Stomach (tissue), 9 donors: Measurements from ENCODE around the gene AKAP8L. TPM values are rescaled to one million over a fixed set of nuclear protein-coding genes. Genes with fewer than 3 reads are reported as not detected.

Experiments used
- DNase-seq, 2 donors: peaks; one replicate each; pipeline versions ENCODE4 v3.0.0 to v3.0.0-alpha.2; 2013 to 2019
- H3K27ac ChIP-seq, 5 donors: fragments of 200-600 bp in 4 of 5; sonication (generic) in 4 of 5; one replicate each; pipeline ENCODE4 v1.5.1; 2013 to 2019; ENCODE audit warnings: mild to moderate bottlenecking in 1 of 5, moderate library complexity in 1 of 5
- H3K27me3 ChIP-seq, 3 donors: fragments of 200-600 bp; sonication (generic); one replicate each; pipeline ENCODE4 v1.5.1; 2017 to 2019; ENCODE audit warnings: mixed run types in 1 of 3
- H3K36me3 ChIP-seq, 4 donors: fragments of 200-600 bp; sonication (generic); 1 replicate in 3 of 4; 2 replicates in 1 of 4; pipeline ENCODE4 v1.5.1; 2016 to 2019
- H3K4me1 ChIP-seq, 4 donors: fragments of 200-600 bp; sonication (generic); one replicate each; pipeline ENCODE4 v1.5.1; 2016 to 2019
- H3K4me3 ChIP-seq, 4 donors: fragments of 200-600 bp; sonication (generic) in 3 of 4; one replicate each; pipeline ENCODE4 v1.5.1; 2016 to 2019; ENCODE audit warnings: mild to moderate bottlenecking in 1 of 4
- H3K9me3 ChIP-seq, 4 donors: fragments of 200-600 bp; sonication (generic); one replicate each; pipeline ENCODE4 v1.5.1; 2016 to 2019
- EP300 ChIP-seq: sonication (generic); formaldehyde crosslinking; IDR thresholded peaks from one replicate; pipeline ENCODE4 v1.6.1; 2017; ENCODE audit warnings: antibody characterized with exemption
- POLR2A ChIP-seq, 4 donors: fragments of 450-650 bp; IDR thresholded peaks; one replicate each; pipeline ENCODE4 v1.6.1; 2016; ENCODE audit warnings: antibody characterized with exemption in 4 of 4, control low read depth in 2 of 4, mild to moderate bottlenecking in 1 of 4, moderate library complexity in 1 of 4
- POLR2AphosphoS5 ChIP-seq, 3 donors: sonication (generic); formaldehyde crosslinking; IDR thresholded peaks; one replicate each; pipeline ENCODE4 v1.6.1; 2016; ENCODE audit warnings: antibody characterized with exemption in 3 of 3
- WGBS, 5 donors: extraction: QIAGEN DNeasy Blood & Tissue Kit in 3 of 5; methylation state at CpG; one replicate each; pipeline versions ENCODE4 v1.1.5 to v1.1.7; 2013 to 2018; 5-methylcytosine and 5-hydroxymethylcytosine counted together
- intact Hi-C: fragments of 100-400 bp; cut with DNase I; formaldehyde crosslinking; loops from one replicate; pipeline ENCODE4 v1.15.1; 2023; ENCODE audit warnings: low total_unique reads
- polyA plus RNA-seq, 3 donors: library from polyadenylated mRNA; stranded (reverse); fragments of 200-250 nt; gene quantifications; one replicate each; pipeline ENCODE4 v1.2.3, GENCODE V29; 2013
- total RNA-seq, 5 donors: library from RNA; depleted of rRNA; stranded (reverse); fragments of >200 nt; gene quantifications; one replicate each; pipeline versions ENCODE4 v1.1.0 to v1.2.3, GENCODE V29; 2014 to 2016
- TF ChIP-seq, protein P1 (sequence below), 7 experiments: fragments of 450-650 bp in 4 of 7; fragments of 200-600 bp in 3 of 7; sonication (generic) in 3 of 7; IDR thresholded peaks; one replicate each; pipeline ENCODE4 v1.5.1; 2016 to 2019; ENCODE audit warnings: antibody characterized with exemption in 7 of 7, control low read depth in 2 of 7, mild to moderate bottlenecking in 1 of 7
- donor health status: healthy with polysubstance abuse.
- donor health status: Bipolar disorder and iron deficiency.
- donor health status: healthy.

AKAP8L gene
- total and polyA plus RNA-seq, 8 donors: 67.8 to 320 (median 91.6) TPM

DNA sequence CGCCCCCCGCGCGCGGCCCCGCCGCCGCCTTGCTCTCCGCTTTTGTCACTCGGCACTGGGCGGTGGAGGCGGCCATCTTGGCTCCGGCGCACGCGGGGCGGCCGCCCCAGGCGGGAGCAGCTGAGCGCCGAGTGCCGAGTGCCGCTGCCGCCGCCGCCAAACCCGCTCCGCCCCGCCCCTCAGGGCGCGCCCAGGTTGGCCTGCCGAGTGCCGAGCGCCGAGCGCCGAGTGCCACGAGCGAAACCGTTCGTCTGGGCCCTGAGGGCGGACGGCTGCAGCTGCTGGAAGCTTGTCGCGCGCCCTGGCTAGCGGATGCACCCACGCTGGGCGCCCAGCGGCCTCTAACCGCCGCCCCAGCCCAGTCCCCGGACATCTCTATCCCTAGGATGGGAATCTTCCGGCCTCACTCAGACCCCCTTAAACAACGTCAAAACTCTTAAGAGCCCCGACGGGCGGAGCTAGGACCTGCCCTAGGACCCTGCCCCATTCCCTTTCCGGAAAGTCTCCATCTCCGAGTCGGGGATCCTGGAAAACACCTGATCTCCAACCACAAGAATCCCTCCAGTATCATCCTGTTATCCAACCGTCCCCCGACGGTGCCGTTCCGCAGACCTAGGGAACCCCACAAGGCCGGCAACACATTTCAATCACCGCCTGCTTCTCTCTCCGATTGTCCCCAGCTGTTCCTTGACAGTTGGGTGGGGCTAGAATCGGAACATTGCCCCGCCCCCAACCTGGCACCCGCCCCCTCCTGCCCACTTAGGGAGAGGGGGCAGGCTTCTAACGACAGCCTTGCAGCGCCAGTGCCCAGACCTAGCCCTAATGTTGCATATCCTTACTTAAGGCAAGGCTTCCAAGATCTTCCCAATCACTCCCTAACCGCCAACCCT, 14.1 kb upstream of the AKAP8L start:
- DNase-seq: peak; percentile 92 to 98
- 0 to 2% (median 1%) methylated on average over 19 to 75 of the region's 75 CpGs for WGBS, 5 donors
- Histone ChIP-seq H3K9me3 (no peaks in the 10 kb centered on the region), H3K27ac (peak overlapping the region; percentile 87 to 93 (median 89)), H3K27me3 (no peaks in the 10 kb centered on the region), H3K4me1 (peaks cover 27 to 62% (median 54%) of the 10 kb centered on the region in 4 donors), H3K36me3 (peaks cover 0 to 36% (median 24%) of the 10 kb centered on the region in 4 donors), H3K4me3 (peak overlapping the region; percentile 90 to 99 (median 93))
- TF ChIP-seq POLR2AphosphoS5 (IDR thresholded peaks at IDR 0.05) (peak; percentile 62 to 75 (median 75)), POLR2A (IDR thresholded peaks at IDR 0.05) (no peak), EP300 (no peak)
- TF ChIP-seq, protein P1, sequence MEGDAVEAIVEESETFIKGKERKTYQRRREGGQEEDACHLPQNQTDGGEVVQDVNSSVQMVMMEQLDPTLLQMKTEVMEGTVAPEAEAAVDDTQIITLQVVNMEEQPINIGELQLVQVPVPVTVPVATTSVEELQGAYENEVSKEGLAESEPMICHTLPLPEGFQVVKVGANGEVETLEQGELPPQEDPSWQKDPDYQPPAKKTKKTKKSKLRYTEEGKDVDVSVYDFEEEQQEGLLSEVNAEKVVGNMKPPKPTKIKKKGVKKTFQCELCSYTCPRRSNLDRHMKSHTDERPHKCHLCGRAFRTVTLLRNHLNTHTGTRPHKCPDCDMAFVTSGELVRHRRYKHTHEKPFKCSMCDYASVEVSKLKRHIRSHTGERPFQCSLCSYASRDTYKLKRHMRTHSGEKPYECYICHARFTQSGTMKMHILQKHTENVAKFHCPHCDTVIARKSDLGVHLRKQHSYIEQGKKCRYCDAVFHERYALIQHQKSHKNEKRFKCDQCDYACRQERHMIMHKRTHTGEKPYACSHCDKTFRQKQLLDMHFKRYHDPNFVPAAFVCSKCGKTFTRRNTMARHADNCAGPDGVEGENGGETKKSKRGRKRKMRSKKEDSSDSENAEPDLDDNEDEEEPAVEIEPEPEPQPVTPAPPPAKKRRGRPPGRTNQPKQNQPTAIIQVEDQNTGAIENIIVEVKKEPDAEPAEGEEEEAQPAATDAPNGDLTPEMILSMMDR (IDR thresholded peaks at IDR 0.05): no peak
- intact Hi-C loops: no loop called here

DNA sequence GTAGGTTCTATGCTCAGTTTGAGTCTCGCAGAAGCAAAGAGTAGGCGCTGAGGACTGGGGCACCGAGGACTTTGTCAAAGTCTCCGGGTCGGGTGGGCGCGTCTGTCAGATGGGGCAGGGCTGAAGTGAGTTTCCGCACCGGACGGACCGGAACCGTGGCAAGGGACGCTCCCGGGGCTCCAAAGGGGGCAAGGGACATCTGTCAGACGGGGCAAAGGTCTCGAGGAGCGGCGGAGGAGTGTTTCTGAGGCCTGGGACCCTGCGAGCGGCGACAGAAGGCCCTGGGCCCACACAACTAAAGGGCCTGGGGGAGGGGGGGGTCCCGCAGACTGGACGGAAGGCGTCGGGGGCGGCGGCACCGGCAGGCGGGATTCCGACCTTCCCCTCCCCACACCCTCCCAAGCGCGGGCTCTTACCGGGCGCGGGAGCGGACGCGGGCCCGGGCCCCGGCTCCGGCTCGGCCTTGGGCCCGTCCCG, 13.3 kb upstream of the AKAP8L start:
- DNase-seq: peak in 1 of 2 donors; percentile 40
- intact Hi-C loops: no loop called here

DNA sequence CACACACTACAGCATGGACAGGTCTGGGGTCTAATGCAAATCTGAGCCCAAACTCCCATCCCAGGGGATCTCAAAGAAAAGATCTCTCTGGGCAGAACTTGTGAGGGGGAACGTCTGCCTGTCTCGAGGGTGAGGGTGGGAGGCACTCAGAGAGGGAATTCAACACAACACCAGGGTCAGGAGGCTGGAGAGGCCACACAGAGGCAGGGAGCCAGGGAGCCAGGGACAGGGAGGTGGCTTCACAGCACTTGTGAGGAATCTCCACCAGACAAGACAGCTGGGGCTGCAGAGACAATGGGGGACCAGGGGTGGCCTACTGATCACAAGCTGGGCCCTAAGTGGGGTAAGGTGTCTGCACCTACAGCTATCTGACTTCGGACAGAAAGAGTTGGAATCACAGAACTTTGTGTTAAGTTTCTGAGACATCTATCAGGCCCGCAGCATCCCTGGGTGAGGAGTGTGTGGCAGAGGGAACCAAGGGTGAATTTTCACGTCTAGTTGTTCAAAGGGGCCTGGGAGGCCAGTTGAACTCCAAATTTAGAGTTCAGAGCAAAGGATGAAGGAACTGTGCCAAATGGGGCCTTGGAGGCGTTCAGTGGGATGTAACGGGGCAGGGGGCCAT, 12.7 kb upstream of the AKAP8L start:
- Histone ChIP-seq H3K27ac (peak overlapping the region in 4 of 5 donors; percentile 27 to 85 (median 78)), H3K36me3 (peaks cover 9 to 46% (median 36%) of the 10 kb centered on the region in 4 donors), H3K4me1 (peaks cover 23 to 48% (median 43%) of the 10 kb centered on the region in 4 donors), H3K4me3 (peak overlapping the region; percentile 90 to 99 (median 93)), H3K9me3 (no peaks in the 10 kb centered on the region), H3K27me3 (no peaks in the 10 kb centered on the region)
- no peak for DNase-seq
- 11 to 16% (median 13%) methylated on average over 7 of the region's 7 CpGs for WGBS, 5 donors
- TF ChIP-seq POLR2A (IDR thresholded peaks at IDR 0.05) (no peak), POLR2AphosphoS5 (IDR thresholded peaks at IDR 0.05) (no peak), EP300 (no peak)
- TF ChIP-seq, protein P1 (IDR thresholded peaks at IDR 0.05): no peak
- intact Hi-C loops: no loop called here

More for the DNA sequence above, 13.3 kb upstream of the AKAP8L start:
- Histone ChIP-seq H3K36me3 (peaks cover 4 to 44% (median 32%) of the 10 kb centered on the region in 4 donors), H3K4me3 (peak overlapping the region; percentile 90 to 99 (median 93)), H3K4me1 (peaks cover 23 to 53% (median 46%) of the 10 kb centered on the region in 4 donors), H3K27me3 (no peaks in the 10 kb centered on the region), H3K27ac (peak overlapping the region; percentile 26 to 85 (median 76)), H3K9me3 (no peaks in the 10 kb centered on the region)
- WGBS, 5 donors: 0 to 1% (median 1%) methylated on average over 15 to 44 of the region's 44 CpGs
- no peak for TF ChIP-seq POLR2A (IDR thresholded peaks at IDR 0.05)

DNA sequence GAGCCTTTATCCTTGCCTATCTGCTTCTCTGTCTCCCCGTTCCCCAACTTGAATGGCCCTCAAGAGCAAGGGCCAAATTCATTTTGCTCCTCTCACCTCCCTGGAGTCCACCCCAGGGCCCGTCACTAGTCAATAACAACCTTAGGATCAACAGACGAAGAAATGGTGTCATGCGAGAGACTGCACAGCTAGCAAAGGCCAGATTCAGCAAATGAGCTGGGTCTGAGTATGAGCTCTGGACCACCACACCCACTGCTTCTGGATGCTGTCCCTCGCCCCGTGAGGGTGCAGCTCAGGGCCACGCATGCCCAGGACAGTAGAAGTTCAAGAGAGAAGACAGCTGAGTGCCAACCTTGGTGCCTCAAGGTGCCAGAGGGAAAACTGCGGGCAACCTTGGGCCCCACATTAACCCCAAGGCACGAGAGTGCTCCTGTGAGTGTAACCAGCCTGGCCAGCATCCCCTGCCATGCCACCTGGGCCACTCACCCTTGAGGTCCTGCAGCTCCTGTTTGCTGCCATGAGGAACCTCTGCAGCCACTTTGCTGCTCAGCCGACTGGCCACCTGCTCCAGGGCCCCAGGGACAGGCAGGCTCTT, 11.8 kb upstream of the AKAP8L start:
- Histone ChIP-seq H3K9me3 (no peaks in the 10 kb centered on the region), H3K27ac (no peak overlapping the region), H3K4me3 (peak overlapping the region in 3 of 4 donors; percentile 13 to 99 (median 96)), H3K36me3 (peaks cover 15 to 47% (median 44%) of the 10 kb centered on the region in 4 donors), H3K27me3 (no peaks in the 10 kb centered on the region), H3K4me1 (peaks cover 23 to 48% (median 42%) of the 10 kb centered on the region in 4 donors)
- intact Hi-C loops: no loop called here
- WGBS, 5 donors: 77 to 84% (median 77%) methylated on average over 8 to 10 of the region's 10 CpGs
- DNase-seq: no peak
- TF ChIP-seq EP300 (no peak), POLR2A (IDR thresholded peaks at IDR 0.05) (no peak), POLR2AphosphoS5 (IDR thresholded peaks at IDR 0.05) (no peak)
- TF ChIP-seq, protein P1 (IDR thresholded peaks at IDR 0.05): no peak
